OCI-LY1 (cell line): ENCODE data around the gene FBXO45.

Source experiments
- EZH2 ChIP-seq: fragments of 200-600 bp; sonication (generic), shearing (Covaris generic); IDR thresholded peaks from 2 replicates; pipeline ENCODE4 v1.8.0; 2017; ENCODE audit warnings: borderline replicate concordance, mixed run types, mild to moderate bottlenecking, antibody characterized with exemption, low read length, moderate library complexity, mixed read lengths
- TF ChIP-seq, protein P1 (sequence below): fragments of 200-600 bp; sonication (generic), shearing (Covaris generic); IDR thresholded peaks from 2 replicates; pipeline ENCODE4 v1.5.1; 2017; ENCODE audit warnings: mild to moderate bottlenecking, antibody characterized with exemption, low read length, moderate library complexity, mixed read lengths

- TF ChIP-seq, protein P1, sequence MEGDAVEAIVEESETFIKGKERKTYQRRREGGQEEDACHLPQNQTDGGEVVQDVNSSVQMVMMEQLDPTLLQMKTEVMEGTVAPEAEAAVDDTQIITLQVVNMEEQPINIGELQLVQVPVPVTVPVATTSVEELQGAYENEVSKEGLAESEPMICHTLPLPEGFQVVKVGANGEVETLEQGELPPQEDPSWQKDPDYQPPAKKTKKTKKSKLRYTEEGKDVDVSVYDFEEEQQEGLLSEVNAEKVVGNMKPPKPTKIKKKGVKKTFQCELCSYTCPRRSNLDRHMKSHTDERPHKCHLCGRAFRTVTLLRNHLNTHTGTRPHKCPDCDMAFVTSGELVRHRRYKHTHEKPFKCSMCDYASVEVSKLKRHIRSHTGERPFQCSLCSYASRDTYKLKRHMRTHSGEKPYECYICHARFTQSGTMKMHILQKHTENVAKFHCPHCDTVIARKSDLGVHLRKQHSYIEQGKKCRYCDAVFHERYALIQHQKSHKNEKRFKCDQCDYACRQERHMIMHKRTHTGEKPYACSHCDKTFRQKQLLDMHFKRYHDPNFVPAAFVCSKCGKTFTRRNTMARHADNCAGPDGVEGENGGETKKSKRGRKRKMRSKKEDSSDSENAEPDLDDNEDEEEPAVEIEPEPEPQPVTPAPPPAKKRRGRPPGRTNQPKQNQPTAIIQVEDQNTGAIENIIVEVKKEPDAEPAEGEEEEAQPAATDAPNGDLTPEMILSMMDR: no peak
- no peak for TF ChIP-seq EZH2
Observed at GRCh38 chr3:196552253-196552652, 16.2 kb upstream of the FBXO45 start.
